Spinal cord (tissue), 10 donors: ENCODE data around the gene TOPAZ1. TPM values are rescaled to one million over a fixed set of nuclear protein-coding genes. Genes with fewer than 3 reads are reported as not detected.

Experiments used
- DNase-seq, 6 donors: peaks; one replicate each; pipeline versions ENCODE4 v3.0.0 to v3.0.0-alpha.2; 2013 to 2015; ENCODE audit warnings: low spot score in 6 of 6, low read depth in 4 of 6
- H3K27ac ChIP-seq: one replicate; pipeline ENCODE4 v1.5.1; 2013; ENCODE audit warnings: low read depth, low read length, control low read depth
- H3K27me3 ChIP-seq: one replicate; pipeline ENCODE4 v1.6.1; 2013; ENCODE audit warnings: low read length; ENCODE audit not compliant: control insufficient read depth, insufficient read depth
- H3K36me3 ChIP-seq: one replicate; pipeline ENCODE4 v1.6.1; 2013; ENCODE audit warnings: low read length; ENCODE audit not compliant: control insufficient read depth, insufficient read depth
- H3K4me1 ChIP-seq: one replicate; pipeline ENCODE4 v1.6.1; 2013; ENCODE audit warnings: low read length; ENCODE audit not compliant: control insufficient read depth, insufficient read depth
- H3K4me3 ChIP-seq: one replicate; pipeline ENCODE4 v1.5.1; 2013; ENCODE audit warnings: low read depth, low read length, control low read depth
- H3K9me3 ChIP-seq: one replicate; pipeline ENCODE4 v1.6.1; 2013; ENCODE audit warnings: low read length; ENCODE audit not compliant: control insufficient read depth, insufficient read depth
- WGBS: methylation state at CpG from one replicate; pipeline ENCODE4 v1.1.5; 2013; ENCODE audit warnings: missing lambda C conversion rate; ENCODE audit not compliant: insufficient coverage; 5-methylcytosine and 5-hydroxymethylcytosine counted together
- polyA plus RNA-seq, 2 donors: library from polyadenylated mRNA; unstranded; fragments of 120-200 nt; gene quantifications; one replicate each; pipeline ENCODE4 v1.2.1, GENCODE V29; 2013; ENCODE audit not compliant: insufficient read length in 2 of 2
- total RNA-seq, 2 donors: library from RNA; depleted of rRNA in 1 of 2; stranded (reverse); fragments of 120-200 nt in 1 of 2; fragments of >200 nt in 1 of 2; gene quantifications; one replicate each; pipeline versions ENCODE4 v1.2.3 to v1.2.4, GENCODE V29; 2013 to 2014
- donor health status: healthy.

The TOPAZ1 gene
- total and polyA plus RNA-seq, 4 donors = under 0.01 to 0.03 TPM; not detected in 2

DNA sequence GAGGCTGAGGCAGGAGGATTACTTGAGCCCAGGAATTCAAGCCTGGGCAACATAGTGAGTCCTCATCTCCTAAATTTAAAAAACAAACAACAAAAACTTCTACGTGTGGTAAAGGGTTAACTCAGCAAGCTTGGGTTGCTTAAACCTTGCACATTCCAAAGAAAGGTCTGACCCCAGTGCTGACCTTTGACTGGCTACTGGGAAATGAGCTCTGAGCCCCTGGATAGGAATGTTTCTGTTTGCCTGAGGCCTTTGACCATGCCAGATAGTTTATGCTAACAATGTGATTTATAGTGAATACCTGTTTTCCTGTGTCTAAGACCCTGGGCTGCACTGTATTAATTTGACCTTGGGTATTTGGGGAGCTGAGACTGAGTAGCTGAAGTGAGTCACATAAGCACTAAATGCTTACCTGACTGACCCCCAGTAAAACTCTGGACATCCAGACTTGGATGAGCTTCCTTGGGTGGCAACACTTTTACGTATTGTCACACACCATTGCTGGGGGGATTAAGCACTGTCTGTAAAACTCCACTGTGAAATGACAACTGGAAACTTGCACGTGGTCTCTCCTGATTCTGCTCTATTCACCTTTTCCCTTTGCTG lies 117.6 kb downstream of the TOPAZ1 start:
- DNase-seq = no peak

GRCh38 chr3:44363591-44363990 lies 121.9 kb downstream of the TOPAZ1 start:
- H3K4me1 ChIP-seq = no peaks in the 10 kb centered on the region
- H3K4me3 ChIP-seq = no peak overlapping the region
- DNase-seq = no peak
- peaks cover under 1% of the 10 kb centered on the region for H3K36me3 ChIP-seq
- H3K27me3 ChIP-seq = no peaks in the 10 kb centered on the region
- no peak overlapping the region for H3K27ac ChIP-seq
- no CpG with 5 or more reads among the region's 2 CpGs for WGBS
- H3K9me3 ChIP-seq = no peaks in the 10 kb centered on the region

More for the DNA sequence above, 117.6 kb downstream of the TOPAZ1 start:
- no peaks in the 10 kb centered on the region for H3K9me3 ChIP-seq
- WGBS = 42% methylated on average over 2 of the region's 3 CpGs
- H3K36me3 ChIP-seq = peaks cover 4% of the 10 kb centered on the region
- H3K4me1 ChIP-seq = no peaks in the 10 kb centered on the region
- H3K27ac ChIP-seq = no peak overlapping the region
- H3K27me3 ChIP-seq = no peaks in the 10 kb centered on the region
- H3K4me3 ChIP-seq = no peak overlapping the region

GRCh38 chr3:44365952-44366351 lies 124.3 kb downstream of the TOPAZ1 start:
- Histone ChIP-seq H3K4me1 (no peaks in the 10 kb centered on the region), H3K36me3 (peaks cover 2% of the 10 kb centered on the region), H3K27me3 (no peaks in the 10 kb centered on the region), H3K27ac (no peak overlapping the region), H3K9me3 (no peaks in the 10 kb centered on the region), H3K4me3 (no peak overlapping the region)
- peak in 2 of 6 donors; percentile 16 to 26 for DNase-seq
- no CpG with 5 or more reads among the region's 1 CpG for WGBS

DNA sequence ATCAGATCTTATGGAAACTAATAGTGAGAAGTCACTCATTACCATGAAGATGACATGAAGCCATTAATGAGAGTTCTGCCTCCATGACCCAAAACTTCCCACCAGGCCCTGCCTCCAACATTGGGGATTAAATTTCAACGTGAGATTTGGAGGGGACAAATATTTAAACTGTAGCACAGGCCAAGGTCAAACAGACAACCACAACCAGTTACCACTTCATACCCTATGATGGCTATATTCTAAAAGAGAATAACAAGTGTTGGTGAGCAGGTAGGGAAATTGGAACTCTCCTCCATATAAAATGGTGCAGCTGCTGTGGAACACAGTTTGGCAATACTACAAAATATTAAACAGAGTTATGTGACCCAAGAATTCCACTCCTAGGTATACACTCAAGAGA lies 133.8 kb downstream of the TOPAZ1 start:
- no peaks in the 10 kb centered on the region for H3K36me3 ChIP-seq
- H3K4me3 ChIP-seq = no peak overlapping the region
- H3K9me3 ChIP-seq = no peaks in the 10 kb centered on the region
- no peak overlapping the region for H3K27ac ChIP-seq
- no CpG with 5 or more reads among the region's 1 CpG for WGBS
- DNase-seq = no peak
- H3K4me1 ChIP-seq = no peaks in the 10 kb centered on the region
- H3K27me3 ChIP-seq = no peaks in the 10 kb centered on the region

Other genes with a start within 250 kb of the TOPAZ1 start
- gene TCAIM, start 96.9 kb downstream of the TOPAZ1 start, total RNA-seq = 10 to 100 TPM; 39.0 to 61.0 TPM
- gene TCAIM, start 96.9 kb downstream of the TOPAZ1 start, polyA plus RNA-seq = 10 to 100 TPM; 29.9 to 36.1 TPM
- gene ZNF445, start 235.8 kb downstream of the TOPAZ1 start, total RNA-seq = 10 to 100 TPM; 19.7 to 22.9 TPM
- 10 to 100 TPM; 25.6 to 33.8 TPM for gene ZNF445, start 235.8 kb downstream of the TOPAZ1 start, polyA plus RNA-seq